GM23338 (cell line): ENCODE results near the gene MTCH2. TPM values are rescaled to one million over a fixed set of nuclear protein-coding genes. Genes with fewer than 3 reads are reported as not detected.

ENCODE experiments used
- ATAC-seq: fragments of 200-7000 bp; cut with Tn5 transposase; 3 replicates; pipeline ENCODE4 v1.9.1; 2020
- DNase-seq: peaks from one replicate; pipeline ENCODE4 v3.0.0-alpha.2; 2015; ENCODE audit warnings: low spot score
- H2AFZ ChIP-seq: fragments of 200-600 bp; sonication (generic); 2 replicates; pipeline ENCODE4 v1.8.0; 2016; ENCODE audit warnings: antibody characterized with exemption, mild to moderate bottlenecking, moderate library complexity
- H3F3A ChIP-seq: fragments of 200-600 bp; sonication (generic); replicated peaks from 2 replicates; pipeline ENCODE4 v1.8.0; 2017; ENCODE audit warnings: antibody characterized with exemption, mixed run types, low read depth
- H3K27ac ChIP-seq: fragments of 200-600 bp; sonication (generic); 2 replicates; pipeline ENCODE4 v1.6.1; 2016; ENCODE audit warnings: low read depth
- H3K27me3 ChIP-seq: fragments of 200-600 bp; sonication (generic); 2 replicates; pipeline ENCODE4 v1.8.0; 2016; ENCODE audit warnings: mild to moderate bottlenecking, mixed run types, moderate library complexity; ENCODE audit not compliant: insufficient read depth
- H3K36me3 ChIP-seq: fragments of 200-600 bp; sonication (generic); 2 replicates; pipeline ENCODE4 v1.8.0; 2016; ENCODE audit warnings: mild to moderate bottlenecking; ENCODE audit not compliant: insufficient read depth
- H3K4me1 ChIP-seq: fragments of 200-600 bp; sonication (generic); 2 replicates; pipeline ENCODE4 v1.8.0; 2016; ENCODE audit warnings: mild to moderate bottlenecking, moderate library complexity; ENCODE audit not compliant: insufficient read depth
- H3K4me2 ChIP-seq: fragments of 200-600 bp; sonication (generic); 2 replicates; pipeline ENCODE4 v1.7.1; 2017; ENCODE audit warnings: mixed run types
- H3K4me3 ChIP-seq: fragments of 200-600 bp; sonication (generic); 2 replicates; pipeline ENCODE4 v1.6.1; 2016; ENCODE audit warnings: mixed run types
- H3K79me2 ChIP-seq: fragments of 200-600 bp; sonication (generic); replicated peaks from 2 replicates; pipeline ENCODE4 v1.8.0; 2017; ENCODE audit warnings: mild to moderate bottlenecking; ENCODE audit not compliant: insufficient read depth
- H3K9me2 ChIP-seq: fragments of 200-600 bp; sonication (generic); 2 replicates; pipeline ENCODE4 v1.8.0; 2017; ENCODE audit not compliant: insufficient read depth
- H4K20me1 ChIP-seq: fragments of 200-600 bp; sonication (generic); replicated peaks from 2 replicates; pipeline ENCODE4 v1.8.0; 2017; ENCODE audit warnings: mild to moderate bottlenecking; ENCODE audit not compliant: insufficient read depth
- H3K27ac Mint-ChIP-seq: 2 replicates; pipeline ENCODE4 v1.8.0; 2020; ENCODE audit warnings: inconsistent platforms, mild to moderate bottlenecking, moderate library complexity, mixed read lengths
- H3K27me3 Mint-ChIP-seq: 3 replicates; pipeline ENCODE4 v1.8.0; 2022; ENCODE audit warnings: low read depth, mild to moderate bottlenecking, moderate library complexity, mixed read lengths, inconsistent platforms; ENCODE audit not compliant: insufficient read depth, poor library complexity
- H3K36me3 Mint-ChIP-seq: 3 replicates; pipeline ENCODE4 v1.8.0; 2021; ENCODE audit warnings: low read depth, mild to moderate bottlenecking, inconsistent platforms, moderate library complexity, mixed read lengths
- H3K4me1 Mint-ChIP-seq: 3 replicates; pipeline ENCODE4 v1.8.0; 2020; ENCODE audit warnings: mild to moderate bottlenecking, inconsistent platforms, mixed read lengths
- H3K4me3 Mint-ChIP-seq: 3 replicates; pipeline ENCODE4 v1.8.0; 2021; ENCODE audit warnings: moderate library complexity, mild to moderate bottlenecking, inconsistent platforms, mixed read lengths
- H3K9me3 Mint-ChIP-seq: 3 replicates; pipeline ENCODE4 v1.8.0; 2020; ENCODE audit warnings: moderate library complexity, mild to moderate bottlenecking, inconsistent platforms, mixed read lengths
- CREB1 ChIP-seq: fragments of 250-450 bp; sonication (Bioruptor Pico); IDR thresholded peaks from 2 replicates; pipeline ENCODE4 v1.5.0; 2020; ENCODE audit warnings: low read depth, mild to moderate bottlenecking, moderate library complexity
- CTCF ChIP-seq, 2 experiments: fragments of 200-600 bp in 1 of 2; sonication (generic) in 1 of 2; conservative IDR thresholded peaks; 2 replicates each; pipeline versions ENCODE4 v1.5.1 to v1.6.1; 2016 to 2017; ENCODE audit warnings: antibody characterized with exemption in 2 of 2, low read depth in 2 of 2, mild to moderate bottlenecking in 2 of 2, moderate library complexity in 1 of 2
- NANOG ChIP-seq: IDR thresholded peaks from 2 replicates; pipeline ENCODE4 v1.6.1; 2016; ENCODE audit warnings: antibody characterized with exemption, borderline replicate concordance
- POLR2AphosphoS5 ChIP-seq: IDR thresholded peaks from 2 replicates; pipeline ENCODE4 v1.6.1; 2016; ENCODE audit warnings: antibody characterized with exemption, low read depth
- REST ChIP-seq: IDR thresholded peaks from one replicate; pipeline ENCODE4 v1.6.1; 2018; ENCODE audit warnings: antibody characterized with exemption; ENCODE audit not compliant: unreplicated experiment
- STAT1 ChIP-seq: IDR thresholded peaks from one replicate; pipeline ENCODE4 v1.6.1; 2016; ENCODE audit warnings: antibody characterized with exemption; ENCODE audit not compliant: unreplicated experiment
- ZNF331 ChIP-seq: fragments of 250-450 bp; sonication (Bioruptor Pico); IDR thresholded peaks from 2 replicates; pipeline ENCODE4 v1.5.0; 2020; ENCODE audit warnings: low read depth, mild to moderate bottlenecking, moderate library complexity
- polyA plus RNA-seq: library from polyadenylated mRNA; unstranded; fragments of >200 nt; fragmentation: Nextera tagmentation; extraction: Ambion mirVana; gene quantifications from 2 replicates; pipeline ENCODE4 v1.2.1, GENCODE V29; 2016
- total RNA-seq: library from RNA; depleted of rRNA; stranded (reverse); fragments of >200 nt; shearing (Covaris generic); gene quantifications from 2 replicates; pipeline ENCODE4 v1.2.3, GENCODE V29; 2014

MTCH2 gene
- total and polyA plus RNA-seq, 2 experiments from 2014 or later, result 90.9 to 155 TPM

GRCh38 chr11:47616726-47617416 is 25.5 kb downstream of the MTCH2 start:
- Histone ChIP-seq H4K20me1 (peaks cover 8% of the 10 kb centered on the region), H3K79me2 (no peaks in the 10 kb centered on the region), H3F3A (peaks cover 7% of the 10 kb centered on the region; the same call in 1 of the 2 replicates), H3K27ac (no peak overlapping the region), H3K27me3 (no peaks in the 10 kb centered on the region), H3K36me3 (peaks cover 14% of the 10 kb centered on the region), H3K4me1 (no peaks in the 10 kb centered on the region), H3K4me3 (no peak overlapping the region), H2AFZ (no peak overlapping the region), H3K9me2 (no peaks in the 10 kb centered on the region), H3K4me2 (no peak overlapping the region)
- DNase-seq (peak; percentile 77), ATAC-seq (peak; percentile 84)
- no peaks in the 10 kb centered on the region for H3K4me1 Mint-ChIP-seq
- no peak overlapping the region for H3K4me3 Mint-ChIP-seq
- H3K27ac Mint-ChIP-seq, result no peak overlapping the region
- H3K36me3 Mint-ChIP-seq, result peaks cover 25% of the 10 kb centered on the region; the same call in 2 of the 3 replicates
- H3K27me3 Mint-ChIP-seq, result no peaks in the 10 kb centered on the region
- no peak for TF ChIP-seq CREB1
- TF ChIP-seq NANOG, result no peak
- no peak for TF ChIP-seq STAT1
- no peak for TF ChIP-seq REST
- peak; percentile 84 to 88 for TF ChIP-seq CTCF (conservative IDR thresholded peaks at IDR 0.05; ENCODE audit: low read depth in 2 of 2)
- TF ChIP-seq ZNF331, result no peak
- no peaks in the 10 kb centered on the region for H3K9me3 Mint-ChIP-seq

GRCh38 chr11:47615249-47615648 is 27.1 kb downstream of the MTCH2 start:
- peaks cover 12% of the 10 kb centered on the region; the same call in 2 of the 3 replicates for H3K36me3 Mint-ChIP-seq
- Histone ChIP-seq H3K27ac (no peak overlapping the region), H3F3A (peaks cover 7% of the 10 kb centered on the region; the same call in 1 of the 2 replicates), H2AFZ (no peak overlapping the region), H3K27me3 (no peaks in the 10 kb centered on the region), H3K9me2 (no peaks in the 10 kb centered on the region), H3K36me3 (peaks cover 4% of the 10 kb centered on the region), H3K4me3 (no peak overlapping the region), H3K4me1 (no peaks in the 10 kb centered on the region), H4K20me1 (peaks cover 7% of the 10 kb centered on the region), H3K4me2 (no peak overlapping the region), H3K79me2 (no peaks in the 10 kb centered on the region)
- no peaks in the 10 kb centered on the region for H3K4me1 Mint-ChIP-seq
- H3K27ac Mint-ChIP-seq, result no peak overlapping the region
- DNase-seq (no peak), ATAC-seq (no peak)
- no peak overlapping the region for H3K4me3 Mint-ChIP-seq
- peaks cover 4% of the 10 kb centered on the region for H3K27me3 Mint-ChIP-seq
- H3K9me3 Mint-ChIP-seq, result no peaks in the 10 kb centered on the region
- TF ChIP-seq STAT1 (no peak), CTCF (conservative IDR thresholded peaks at IDR 0.05; ENCODE audit: low read depth in 2 of 2) (no peak), REST (no peak), POLR2AphosphoS5 (no peak)
